ENCODE results near the gene PFKFB2.
"Not testable (repeated sequence)": the region's sequence is repeated elsewhere in the genome, so short reads cannot be mapped to it uniquely, and the experiment has no call there.

PFKFB2 gene

DNA sequence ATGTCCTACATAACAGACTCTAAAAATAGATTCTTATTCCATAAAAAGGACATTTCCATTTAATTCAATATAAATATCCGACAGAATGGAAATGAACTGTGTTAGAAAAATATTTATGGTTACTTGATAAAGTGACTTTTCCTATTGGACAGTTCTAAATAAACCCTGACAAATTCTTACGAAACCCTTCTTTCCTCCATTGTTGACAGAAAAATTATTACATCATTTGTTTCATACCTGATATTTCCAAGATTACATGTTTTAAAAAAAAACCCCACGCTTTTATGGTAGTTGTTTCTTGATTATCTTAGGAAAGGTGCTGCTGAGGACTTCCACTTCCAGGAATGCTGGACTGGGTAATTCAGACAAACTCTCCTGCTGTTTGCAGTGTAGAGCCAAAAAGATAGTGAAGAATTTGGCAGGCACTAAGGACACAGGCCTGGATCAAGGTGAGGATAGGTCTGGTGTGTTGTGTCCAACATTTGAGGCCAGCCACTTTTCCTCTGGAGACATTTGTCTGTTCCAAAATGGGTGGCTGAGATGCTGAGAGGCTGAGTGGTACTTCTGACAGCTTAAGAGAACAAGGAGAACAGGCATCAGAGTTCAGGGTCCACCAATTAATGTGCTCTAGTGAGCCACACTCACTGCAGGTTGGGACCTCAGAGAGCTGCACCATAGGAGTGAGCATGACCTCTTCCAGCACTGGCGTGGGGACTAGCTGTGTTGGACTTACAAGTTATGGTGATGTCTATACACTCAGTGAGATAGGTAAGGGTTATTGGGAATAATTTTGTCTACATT is 13.5 kb upstream of the PFKFB2 start:
- DNase-seq (ENCODE audit: low spot score) = no peak

DNA sequence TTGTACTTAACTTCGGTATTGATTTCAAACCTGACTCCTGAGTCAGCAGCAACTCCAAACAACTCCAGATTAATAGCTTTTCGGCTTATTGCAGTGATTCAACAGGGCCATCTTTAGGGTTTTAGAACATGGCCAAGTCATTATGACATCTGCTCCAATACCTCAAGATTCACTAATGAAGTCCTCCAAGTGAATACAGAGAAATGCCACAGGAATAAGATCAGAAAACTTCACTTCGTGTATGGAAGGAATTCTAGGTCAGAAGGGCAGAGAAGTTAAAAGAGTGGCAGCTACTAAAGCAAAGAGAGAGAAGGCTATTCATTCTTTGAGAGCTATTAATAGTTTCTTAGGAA is 12.9 kb upstream of the PFKFB2 start:
- peak; percentile 59 for DNase-seq (ENCODE audit: low spot score)

DNA sequence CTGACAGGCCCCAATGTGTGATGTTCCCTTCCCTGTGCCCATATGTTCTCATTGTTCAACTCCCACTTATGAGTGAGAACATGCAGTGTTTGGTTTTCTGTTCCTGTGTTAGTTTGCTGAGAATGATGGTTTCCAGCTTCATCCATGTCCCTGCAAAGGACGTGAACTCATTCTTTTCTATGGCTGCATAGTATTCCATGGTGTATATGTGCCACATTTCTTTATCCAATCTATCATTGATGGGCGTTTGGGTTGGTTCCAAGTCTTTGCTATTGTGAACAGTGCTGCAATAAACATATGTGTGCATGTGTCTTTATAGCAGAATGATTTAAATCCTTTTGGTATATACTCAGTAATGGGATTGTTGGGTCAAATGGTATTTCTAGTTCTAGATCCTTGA is 11.7 kb upstream of the PFKFB2 start:
- not testable (repeated sequence) for DNase-seq (ENCODE audit: low spot score)

DNA sequence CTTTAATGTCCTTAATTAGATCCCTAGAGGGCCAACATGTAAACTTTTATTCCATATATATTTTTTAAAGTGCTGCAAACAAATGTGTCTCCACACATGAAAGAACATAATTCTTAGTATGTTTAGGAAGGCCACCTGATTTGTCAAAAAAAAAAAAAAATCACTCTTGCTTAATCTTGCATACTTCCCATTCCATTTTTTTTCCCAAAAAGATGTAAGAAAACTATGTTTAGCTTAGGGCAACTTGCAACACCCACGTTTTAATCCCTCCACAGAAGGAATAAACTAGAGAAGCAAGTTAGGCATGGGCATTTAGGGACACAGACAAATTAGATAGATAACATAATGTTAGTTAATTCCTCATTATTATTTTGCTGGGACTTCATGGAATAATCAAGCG is 7.6 kb upstream of the PFKFB2 start:
- DNase-seq (ENCODE audit: low spot score) = no peak

DNA sequence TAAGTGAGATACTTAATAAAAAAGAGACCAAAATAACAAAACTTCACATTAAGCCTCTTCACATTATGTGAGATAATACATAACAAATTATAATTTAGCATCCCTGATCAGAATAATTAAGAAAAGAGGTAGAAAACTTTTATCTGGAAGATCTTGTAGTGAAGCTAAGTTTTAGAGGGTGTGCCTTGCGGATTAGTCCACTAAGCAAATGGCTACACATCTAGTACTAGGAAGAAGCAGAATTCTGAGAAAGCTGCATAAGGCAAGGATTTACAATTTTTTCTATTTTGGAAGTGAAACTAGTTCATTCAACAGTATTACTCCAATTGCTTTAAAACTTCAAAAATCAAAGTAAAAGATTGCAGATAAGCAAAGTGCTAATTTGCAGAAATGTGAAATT is 5.6 kb upstream of the PFKFB2 start:
- DNase-seq (ENCODE audit: low spot score) = no peak

DNA sequence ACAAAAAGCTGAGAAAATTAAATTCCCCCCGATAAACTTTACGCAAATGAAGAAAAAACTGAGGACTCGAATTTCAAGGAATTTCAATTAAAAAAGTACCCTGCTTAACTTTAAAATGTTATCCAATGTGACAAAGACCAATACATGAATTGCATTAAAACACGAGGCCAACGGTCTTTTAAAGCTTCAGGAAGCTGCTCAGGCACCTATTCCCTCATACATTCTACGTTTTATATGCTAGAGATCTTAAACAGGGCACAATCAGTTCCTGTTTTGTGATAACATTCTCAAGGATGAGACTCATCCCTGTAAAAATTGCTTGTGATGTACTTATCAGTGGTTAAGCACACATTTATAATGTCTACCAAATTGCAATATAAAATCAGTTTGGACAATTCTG is 5.0 kb upstream of the PFKFB2 start:
- no peak for DNase-seq (ENCODE audit: low spot score)

DNA sequence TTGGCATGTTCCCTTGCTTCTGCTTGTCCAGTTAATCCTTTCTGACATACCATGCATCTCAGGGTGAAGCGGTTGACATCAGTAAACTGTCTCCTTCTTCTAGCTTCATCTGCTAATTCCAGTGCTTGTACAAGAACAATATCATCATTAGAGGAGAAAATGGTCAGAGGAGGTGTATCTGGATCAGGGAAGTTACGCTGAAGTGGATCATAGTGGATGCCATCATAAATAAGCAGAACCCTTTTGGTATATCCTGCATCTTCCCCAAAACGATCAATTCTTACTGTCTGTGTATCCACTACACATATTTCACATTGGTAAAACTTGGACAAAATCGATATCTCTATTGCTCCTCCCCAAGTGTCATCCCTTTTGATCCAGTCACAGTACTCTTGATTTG is 4.0 kb upstream of the PFKFB2 start:
- no peak for DNase-seq (ENCODE audit: low spot score)

DNA sequence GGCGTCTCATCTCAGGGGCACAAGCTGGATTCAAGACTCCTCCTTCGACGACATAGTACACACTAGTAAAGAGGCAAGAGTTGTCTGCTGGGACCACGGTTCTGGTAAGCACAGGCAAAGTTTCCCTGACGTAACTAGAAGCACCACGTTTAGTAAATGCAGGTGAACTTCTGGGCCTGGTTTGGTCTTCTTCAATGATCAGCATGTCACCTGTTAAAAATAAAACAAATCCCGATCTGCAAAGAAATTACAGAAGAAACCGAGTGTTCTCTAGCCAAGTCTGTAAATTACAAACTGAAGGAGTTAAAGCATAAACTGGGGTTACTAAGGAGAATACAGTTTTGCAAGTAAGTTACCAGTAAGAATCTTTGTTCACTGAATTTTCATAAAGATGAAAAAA is 3.6 kb upstream of the PFKFB2 start:
- DNase-seq (ENCODE audit: low spot score) = no peak

DNA sequence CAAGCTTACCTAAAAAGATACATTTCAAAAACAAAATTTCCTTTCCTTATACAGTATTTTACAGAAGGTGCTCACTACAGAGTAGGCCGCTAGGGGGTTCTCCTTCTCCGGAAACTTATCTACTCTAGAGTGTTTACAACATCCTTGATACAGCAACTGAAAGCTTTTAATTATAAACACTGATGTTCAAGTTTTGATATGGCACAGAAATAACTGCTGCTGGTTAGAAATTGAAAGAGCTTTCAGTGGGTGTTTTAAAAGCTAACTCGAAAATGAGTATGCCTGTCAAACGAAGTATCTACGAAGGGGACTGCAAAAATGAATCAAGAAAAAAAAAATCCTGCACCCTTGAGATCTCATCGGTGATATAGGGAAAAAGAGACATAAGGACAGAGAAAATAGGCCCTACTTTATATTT is 3.1 kb upstream of the PFKFB2 start:
- peak; percentile 51 for DNase-seq (ENCODE audit: low spot score)

DNA sequence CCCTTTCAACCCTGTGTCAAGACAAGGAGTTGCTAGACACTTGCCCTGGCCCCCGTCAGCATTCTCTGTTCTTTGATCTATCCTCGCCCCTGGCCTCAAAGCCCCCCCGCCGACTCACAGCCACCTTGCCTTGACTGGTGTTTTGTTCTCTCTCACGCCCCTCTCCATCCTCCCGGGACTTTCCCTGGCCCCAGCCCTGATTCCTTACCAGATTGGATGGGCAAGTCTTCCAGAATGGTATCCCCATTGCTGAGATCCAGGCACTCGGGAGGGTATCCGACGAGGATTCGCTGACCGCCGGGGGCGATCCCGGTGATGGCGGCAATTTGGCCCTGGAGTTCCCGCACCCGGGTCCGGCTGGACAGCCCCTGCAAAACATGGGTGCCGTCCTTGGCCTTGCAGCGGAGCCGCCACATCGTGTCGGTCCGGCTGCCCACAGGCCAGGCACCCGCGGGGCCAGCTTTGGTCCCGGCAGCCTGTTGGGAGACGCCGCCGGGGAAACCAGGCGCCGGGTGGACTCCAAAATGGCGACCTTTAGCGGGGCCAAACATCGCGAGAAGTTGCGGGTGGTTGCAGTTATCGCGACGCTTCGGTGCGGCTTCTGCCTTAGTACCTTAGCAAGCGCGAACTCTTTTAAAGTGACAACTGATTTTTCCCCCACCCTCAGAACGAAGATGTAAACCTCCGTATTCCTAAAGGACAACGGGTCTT is 2.4 kb upstream of the PFKFB2 start:
- peak; percentile 90 for DNase-seq (ENCODE audit: low spot score)

DNA sequence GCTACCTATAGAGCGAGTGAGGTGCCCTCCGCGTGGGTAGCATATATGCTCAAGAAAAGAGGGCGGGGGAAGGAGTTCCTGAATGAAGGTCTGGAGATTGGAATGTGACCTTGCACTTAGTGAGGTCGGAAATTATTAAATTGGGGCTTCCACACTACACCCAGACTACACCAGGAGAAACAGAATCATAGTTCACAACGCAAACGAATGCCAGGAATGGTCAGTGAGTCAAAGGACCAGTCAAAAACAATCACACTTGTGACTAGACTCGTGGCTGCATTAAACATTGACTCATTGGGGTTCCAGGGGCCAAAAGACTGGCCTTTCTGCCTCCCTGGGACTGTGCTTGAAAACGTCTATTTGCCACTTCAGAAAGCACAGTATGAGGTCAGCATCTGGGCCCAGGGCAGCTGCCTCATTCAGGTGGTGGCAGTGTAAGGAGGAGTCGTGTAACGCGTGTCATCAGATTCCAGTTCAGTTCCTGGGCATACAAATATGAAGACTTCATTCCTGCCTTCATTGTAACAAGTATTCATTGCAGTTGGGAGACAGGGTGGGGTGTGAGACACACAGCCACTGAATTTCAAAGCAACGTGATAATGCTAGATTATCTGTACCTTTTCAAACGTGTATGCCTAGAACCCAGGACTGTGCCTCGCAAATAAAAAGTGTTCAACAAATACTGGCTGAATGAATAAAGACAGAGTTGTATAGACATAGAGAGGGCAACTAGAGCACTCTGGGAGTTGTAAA is 1.7 kb upstream of the PFKFB2 start, which contains the start of gene YOD1:
Gene YOD1 (minus strand): TSS at position 18 of the 753 bp plus-strand sequence. CDS start 178 bp downstream, outside the sequence.
- DNase-seq (ENCODE audit: low spot score) = peak; percentile 27

DNA sequence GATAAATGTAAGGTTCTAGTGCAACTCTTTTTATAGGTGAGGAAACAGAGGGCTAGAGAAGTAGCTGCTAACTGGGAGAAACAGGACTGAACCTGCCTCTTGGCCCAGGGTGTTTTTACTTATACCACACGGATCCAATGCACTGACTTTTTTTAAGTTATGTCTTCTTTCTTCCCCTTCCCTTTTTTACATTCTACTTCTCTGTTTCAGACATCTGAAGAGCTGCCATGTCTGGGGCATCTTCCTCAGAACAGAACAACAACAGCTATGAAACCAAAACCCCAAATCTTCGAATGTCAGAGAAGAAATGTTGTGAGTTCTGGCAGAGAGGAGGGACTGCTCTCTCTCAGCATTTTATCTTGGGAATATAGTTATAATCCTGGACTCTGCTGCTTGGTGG is 1.4 kb downstream of the PFKFB2 start:
- DNase-seq (ENCODE audit: low spot score) = no peak

DNA sequence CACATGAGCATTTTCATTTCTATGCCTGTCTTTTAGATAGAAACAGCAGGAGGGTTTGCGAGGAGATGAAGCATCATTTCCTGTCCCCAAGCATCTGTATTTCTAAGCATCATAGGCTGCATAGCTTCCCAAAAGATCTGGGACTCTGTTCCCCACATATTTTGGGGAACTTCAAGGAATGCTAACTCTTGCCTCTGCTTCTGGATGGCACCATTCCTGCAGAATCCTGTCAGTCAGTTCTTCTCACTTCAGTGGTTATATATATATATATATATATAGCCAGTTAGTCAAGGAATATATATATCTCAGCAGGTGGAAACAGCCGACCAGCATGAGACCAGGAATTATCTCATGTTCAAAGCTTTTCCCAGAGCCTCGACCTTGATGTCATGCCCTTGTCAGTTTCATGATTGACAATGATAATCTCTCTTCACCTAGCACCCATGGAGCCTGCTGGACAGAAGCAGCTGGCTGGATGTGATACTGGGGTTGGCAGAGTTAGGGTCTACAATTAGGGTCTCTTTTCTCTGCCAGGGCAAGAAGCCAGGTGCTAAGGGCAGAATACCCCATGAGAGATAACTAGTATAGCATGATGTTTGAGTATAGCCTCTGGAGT is 2.4 kb downstream of the PFKFB2 start:
- DNase-seq (ENCODE audit: low spot score) = no peak

DNA sequence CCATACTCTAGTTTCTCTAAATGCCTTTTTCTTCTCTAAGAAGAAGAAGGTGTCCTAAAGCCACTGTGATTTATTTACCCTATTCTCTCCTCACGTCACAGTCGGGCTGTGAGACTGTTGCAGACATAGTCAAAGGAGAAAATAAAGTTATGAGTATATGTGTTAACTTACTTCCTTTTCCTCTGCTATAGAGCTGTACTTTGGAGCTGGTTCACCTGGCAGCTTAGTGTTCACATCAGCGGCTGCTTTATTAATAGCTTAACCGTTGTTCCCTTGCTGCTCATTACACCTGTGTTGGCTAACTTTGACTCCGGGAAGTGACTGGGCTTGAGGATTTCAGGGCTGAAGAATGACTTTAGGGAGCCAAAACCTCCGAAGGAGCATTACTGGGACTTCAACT is 3.6 kb downstream of the PFKFB2 start:
- DNase-seq (ENCODE audit: low spot score) = no peak

DNA sequence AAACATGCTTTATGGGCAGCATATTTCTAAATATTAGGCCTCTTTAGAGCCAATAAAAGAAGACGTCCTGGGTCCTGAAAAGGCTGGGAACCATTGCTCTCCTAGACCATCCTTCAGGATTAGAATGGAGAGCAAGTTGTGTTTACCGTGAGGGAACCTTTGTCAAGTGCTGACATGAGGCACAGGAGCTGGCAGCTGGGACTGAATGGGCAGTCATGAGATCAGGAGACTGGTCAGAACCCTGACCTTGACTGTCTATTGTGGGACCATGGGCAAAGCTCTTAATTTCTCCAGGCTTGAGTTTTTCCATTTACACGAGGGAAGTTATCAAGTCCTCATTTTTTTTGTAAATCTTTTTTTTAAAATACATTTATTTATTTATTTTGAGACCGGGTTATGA is 5.2 kb downstream of the PFKFB2 start:
- DNase-seq (ENCODE audit: low spot score) = no peak

DNA sequence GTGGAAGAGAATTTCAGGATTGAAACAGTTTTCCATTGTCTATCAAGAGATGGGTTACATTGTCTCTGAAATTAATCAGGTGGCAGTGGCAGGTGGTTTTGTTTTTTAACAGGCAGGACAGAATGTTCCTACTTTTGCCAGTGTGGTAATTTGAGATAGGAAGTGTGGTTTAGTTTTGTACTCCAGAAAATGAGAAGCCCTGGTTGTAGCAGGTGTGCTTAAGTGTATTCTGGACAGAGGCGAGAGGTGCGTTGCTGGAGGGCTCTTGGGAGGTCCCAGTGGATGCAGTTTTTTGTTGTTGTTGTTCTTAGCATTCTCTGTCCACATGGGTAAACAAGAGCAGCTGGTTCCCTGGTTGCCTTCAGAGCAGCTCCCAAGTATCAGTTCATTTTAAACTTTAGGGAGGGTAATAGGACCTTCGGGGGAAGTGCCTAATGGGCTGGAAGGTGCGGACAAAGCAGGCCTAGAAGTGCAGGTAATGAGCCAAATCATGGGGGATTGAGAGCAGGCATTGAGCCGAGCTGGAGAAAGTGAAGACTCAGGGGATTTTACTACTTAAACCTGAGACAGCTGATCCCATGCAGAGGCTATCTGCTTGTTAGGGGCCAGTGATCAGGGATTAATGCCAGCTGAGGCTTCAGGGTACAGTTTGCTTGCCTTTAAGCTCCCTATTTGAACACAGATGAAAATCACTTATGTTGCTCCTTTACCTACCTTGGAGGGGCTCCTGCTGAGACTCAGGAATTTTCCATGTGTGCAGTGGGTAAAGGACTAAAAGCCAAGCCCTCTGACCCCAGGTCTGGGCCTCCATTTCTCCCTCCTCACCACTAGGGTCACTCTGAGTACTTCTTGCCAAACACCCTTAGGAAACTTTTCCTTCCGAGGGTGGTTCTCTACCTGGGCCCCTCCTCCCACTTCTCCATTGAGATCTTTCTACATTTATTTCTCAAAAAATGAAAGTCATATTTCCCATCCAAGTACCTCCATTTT is 6.1 kb downstream of the PFKFB2 start:
- no peak for DNase-seq (ENCODE audit: low spot score)

DNA sequence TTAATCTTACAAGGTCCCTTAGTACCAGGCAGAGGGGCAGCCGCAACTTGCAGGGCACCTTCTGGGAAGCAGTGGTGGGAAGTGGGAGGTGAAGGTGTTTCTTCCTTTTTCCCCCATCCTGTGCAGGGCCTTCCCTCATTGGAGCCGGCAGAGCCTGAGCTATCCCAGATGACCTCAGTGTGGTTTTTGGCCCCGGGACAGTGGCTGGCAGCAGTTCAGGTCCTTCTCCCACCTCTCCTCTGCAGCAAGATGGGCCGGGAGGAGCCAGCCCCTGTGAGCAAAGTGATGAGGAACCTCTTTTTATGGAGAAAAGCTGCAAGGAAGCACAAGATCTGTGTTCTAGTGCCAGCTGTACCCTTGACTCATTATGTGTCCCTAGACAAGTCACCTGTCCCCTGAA is 6.8 kb downstream of the PFKFB2 start:
- no peak for DNase-seq (ENCODE audit: low spot score)

DNA sequence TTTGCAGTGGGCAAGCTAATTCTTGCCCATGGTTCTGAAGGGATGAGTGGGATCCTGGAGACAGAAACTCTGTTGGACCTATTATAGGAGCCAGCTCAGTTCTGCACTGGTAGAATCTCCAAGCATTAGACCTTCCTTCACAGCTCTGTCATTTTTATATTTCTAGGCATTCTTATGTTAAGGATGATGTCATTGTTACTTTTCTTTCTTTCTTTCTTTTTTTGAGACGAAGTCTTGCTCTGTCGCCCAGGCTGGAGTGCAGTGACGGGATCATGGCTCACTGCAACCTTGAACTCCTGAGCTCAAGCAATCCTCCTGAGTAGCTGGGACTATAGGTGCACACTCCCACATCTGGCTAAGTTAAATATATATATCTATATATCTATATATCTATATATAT is 7.5 kb downstream of the PFKFB2 start:
- DNase-seq (ENCODE audit: low spot score) = no peak

DNA sequence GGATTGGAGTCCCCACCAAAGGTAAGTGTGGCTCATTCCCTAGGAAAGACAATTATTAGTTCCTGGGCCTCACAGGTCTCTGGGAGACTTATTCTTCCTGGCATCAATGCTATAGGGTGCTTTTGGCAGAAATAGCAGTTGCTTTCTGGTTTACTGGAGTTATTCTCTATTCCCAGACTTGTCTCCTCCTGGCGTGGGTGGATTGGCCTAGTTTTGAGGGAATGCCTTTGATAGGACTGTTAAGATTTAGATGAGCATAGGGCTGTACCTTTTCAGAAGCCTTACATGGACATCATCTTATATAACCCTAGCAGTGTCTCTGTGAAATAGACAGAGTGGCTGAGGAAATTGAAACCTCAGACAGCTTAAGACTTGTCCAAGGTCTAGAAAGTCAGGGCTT is 9.0 kb downstream of the PFKFB2 start:
- no peak for DNase-seq (ENCODE audit: low spot score)

DNA sequence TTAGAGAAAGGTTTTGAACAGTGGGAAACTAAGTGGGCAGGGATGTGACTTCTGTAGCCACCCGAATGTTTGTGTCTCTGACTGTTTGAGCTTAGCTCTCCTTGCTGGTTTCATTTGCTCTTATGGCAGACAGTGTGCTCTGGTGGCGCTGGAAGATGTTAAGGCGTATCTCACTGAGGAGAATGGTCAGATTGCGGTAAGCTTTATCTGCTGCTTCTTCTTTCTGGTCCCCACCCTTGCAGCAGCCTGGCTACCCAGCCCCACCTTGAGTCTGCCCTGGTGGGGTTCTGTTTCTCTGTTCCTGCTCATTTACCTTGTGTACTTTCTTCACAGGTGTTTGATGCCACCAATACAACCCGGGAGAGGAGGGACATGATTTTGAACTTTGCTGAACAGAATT is 9.9 kb downstream of the PFKFB2 start:
- DNase-seq (ENCODE audit: low spot score) = no peak

DNA sequence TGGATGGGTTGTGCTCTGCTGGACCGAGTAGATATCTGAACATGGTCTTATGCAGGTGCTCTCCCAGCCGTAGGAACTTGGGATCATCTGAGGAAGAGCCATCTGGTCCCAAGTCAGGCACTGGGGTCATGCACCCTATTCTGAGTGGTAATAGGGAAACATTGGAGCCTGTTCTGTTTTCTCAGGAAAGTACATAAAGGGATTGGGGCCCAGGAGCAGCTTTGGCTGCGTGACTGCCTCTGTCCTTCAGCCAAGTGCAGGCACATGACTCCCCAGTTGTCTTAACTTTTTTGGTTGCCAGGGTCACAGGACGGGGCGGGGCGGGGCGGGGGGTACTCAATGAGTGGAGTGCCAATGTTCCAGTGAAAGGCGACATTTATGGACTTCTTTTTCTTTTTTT is 11.5 kb downstream of the PFKFB2 start:
- no peak for DNase-seq (ENCODE audit: low spot score)

All from GM03348 (cell line).